NCI-H510A treated with DMSO at 0.1 percent for 48 hours (cell line): ENCODE results near the gene RAB39B.
"Not testable (repeated sequence)": the region's sequence is repeated elsewhere in the genome, so short reads cannot be mapped to it uniquely, and the experiment has no call there.

Source experiments
- DNase-seq: peaks from one replicate; lab custom pipeline; 2025; lab: John Stamatoyannopoulos, UW

The RAB39B gene, protein sequence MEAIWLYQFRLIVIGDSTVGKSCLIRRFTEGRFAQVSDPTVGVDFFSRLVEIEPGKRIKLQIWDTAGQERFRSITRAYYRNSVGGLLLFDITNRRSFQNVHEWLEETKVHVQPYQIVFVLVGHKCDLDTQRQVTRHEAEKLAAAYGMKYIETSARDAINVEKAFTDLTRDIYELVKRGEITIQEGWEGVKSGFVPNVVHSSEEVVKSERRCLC

DNA sequence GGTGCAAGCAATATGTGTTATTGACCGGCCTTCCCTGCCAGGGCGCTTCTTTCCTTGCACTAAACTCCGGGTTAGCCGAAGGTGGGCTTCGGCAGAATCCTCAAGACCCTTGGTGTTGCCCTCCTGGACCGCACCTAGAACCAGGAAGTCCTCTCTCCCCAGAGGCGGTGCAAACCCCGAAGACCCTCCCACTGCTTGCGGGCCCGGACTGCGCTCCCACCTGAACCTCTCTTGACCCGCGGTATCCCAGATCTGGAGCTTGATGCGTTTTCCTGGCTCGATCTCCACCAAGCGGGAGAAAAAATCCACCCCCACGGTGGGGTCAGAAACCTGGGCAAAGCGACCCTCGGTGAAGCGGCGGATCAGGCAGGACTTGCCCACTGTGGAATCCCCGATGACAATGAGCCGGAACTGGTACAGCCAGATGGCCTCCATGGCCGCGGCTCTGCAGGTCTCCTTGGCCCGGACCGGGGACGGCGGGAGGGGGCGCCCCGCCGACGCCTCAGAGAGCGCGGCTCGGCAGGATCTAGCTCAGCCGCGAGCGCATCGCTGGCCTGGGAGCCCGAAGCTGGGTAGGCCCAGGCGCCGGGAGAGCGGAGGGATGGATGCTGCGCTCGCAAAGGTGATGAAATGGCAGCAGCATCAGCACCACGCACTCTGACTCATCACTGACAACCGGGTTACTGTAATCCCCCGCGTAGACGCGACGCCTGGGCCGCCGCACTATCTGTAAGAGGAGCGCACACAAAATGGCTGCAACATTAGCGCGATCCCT, at the start of gene RAB39B:
Gene RAB39B, minus strand, starts transcription at position 638 of the 775 bp plus-strand sequence. Its CDS starts 203 bp downstream, at position 435.
- peak; percentile 73 for DNase-seq

DNA sequence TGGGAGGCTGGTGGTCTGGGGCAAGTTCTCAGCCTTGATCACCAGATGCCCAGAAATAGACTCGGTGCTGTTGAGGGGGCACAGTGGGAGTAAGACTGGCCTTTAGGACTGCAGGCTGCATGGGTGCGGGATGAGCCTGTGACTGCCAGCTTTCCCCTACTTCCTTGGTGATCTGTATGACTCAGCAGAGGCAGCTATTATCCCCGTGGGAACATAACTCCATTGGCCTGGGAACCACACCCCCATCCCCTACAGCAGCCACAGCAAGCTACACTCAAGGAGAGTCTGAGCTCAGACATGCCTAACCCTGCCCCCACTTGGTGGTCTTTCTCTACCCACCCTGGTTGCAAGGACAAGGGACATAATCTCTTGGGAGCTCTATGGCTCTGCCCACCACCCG, 49.5 kb upstream of the RAB39B start:
- no peak for DNase-seq

DNA sequence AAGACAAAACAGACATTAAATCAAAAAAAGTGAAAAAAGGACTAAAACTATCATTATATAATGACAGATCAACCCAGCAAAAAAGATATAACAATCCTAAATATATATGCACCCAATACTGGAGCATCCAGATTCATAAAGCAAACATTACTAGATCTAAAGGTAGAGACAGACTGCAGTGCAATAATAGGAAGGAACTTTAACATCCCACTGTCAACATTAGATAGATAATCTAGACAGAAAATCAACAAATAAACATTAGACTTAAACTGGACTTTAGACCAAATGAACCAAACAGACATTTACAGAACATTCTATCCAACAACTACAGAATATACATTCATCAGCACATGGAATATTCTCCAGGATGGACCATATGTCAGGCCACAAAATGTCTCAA, 29.5 kb upstream of the RAB39B start:
- DNase-seq = no peak

DNA sequence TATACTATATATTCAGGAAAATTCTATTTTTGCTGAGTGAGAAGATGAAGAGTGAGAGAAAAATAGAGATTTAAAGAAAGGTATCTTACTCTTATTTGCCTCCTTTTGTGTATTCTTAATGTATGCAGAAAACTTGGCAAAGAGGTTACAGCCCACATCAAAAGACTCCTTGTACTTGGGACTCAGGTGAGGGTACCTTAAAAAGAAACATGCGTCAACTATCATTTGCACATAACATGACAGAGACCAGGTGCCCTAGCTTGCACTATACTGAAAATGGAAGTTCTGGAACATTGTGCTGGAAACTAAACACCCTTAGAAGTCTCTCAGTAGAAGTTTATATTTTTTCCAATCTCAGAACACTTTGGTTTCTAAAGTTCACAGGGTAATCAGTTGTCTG, 15.6 kb upstream of the RAB39B start:
- no peak for DNase-seq

DNA sequence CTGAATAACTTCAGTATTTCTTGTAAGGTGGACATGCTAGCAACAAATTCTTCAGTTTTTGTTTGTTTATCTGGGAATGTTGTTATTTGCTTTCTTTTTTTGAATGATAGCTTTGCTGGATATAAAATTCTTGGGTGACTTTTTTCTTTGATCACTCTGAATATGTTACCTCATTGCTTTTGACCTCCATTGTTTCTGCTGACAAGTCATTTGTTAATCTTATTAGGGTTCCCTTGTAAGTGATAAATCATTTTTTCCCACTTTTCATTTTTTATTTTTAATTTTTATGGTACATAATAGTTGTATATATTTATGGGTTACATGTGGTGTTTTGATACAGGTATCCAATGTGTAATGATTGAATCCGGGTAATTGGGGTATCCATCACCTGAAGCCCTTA, 6.7 kb upstream of the RAB39B start:
- no peak for DNase-seq

DNA sequence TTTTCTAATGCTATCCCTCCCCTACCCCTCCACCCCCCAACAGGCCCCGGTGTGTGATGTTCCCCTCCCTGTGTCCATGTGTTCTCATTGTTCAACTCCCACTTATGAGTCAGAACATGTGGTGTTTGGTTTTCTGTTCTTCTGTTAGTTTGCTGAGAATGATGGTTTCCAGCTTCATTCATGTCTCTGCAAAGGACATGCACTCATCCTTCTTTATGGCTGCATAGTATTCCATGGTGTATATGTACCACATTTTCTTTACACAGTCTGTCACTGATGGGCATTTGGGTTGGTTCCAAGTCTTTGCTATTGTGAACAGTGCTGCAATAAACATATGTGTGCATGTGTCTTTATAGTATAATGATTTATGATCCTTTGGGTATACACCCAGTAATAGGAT, 3.7 kb upstream of the RAB39B start:
- not testable (repeated sequence) for DNase-seq

DNA sequence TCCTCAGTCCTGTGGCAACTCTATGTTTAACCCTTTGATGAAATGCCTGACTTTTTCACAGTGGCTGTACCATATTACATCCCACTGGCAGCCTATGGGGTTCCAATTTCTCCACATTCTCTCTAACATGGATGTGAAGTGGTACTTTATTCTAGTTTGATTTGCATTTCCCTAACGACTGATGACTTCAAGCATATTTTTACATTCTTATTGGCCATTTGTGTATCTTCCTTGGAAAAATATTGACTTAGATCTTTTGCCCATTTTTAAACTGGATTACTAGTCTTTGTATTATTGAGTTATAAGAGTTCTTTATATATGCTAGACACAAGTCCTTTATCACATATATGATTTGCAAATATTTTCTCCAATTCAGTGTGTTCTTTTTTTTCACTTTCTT, 2.1 kb upstream of the RAB39B start:
- DNase-seq = no peak

DNA sequence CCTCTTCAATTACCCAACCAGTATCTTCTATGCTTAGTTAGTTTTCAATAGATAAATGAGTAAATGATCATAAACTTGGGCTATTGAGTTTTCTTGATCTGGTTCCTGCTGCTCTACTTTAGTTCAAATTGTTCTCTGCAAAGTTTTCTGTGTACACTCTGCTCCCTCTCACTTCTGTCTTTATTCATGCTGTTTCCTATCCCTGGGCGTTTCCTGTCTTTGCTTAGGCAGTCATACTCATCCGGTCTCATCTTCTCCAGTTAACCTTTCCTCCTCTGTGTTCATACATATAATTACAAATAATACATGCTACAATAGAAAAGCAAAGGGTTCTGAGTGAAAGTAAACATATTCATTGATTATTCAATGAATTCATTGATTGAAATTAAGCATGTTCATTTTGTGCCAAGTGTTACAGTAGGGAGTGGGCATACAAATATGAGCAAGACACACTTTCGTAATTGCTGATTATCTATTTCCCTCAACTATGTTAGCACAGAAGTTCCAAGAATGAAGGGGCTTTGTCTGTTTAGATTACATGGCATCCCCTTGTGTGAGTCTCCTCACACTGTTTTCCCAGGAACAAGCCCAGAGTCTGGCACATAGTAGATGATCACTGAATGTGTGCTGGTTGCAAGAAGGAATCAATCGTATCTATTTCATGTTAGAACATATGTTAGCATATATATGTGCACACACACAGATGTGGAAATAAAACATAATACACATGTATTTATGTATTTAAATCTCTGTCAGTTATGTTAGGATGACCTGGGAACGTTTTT, 1.1 kb downstream of the RAB39B start:
- DNase-seq = peak; percentile 12

DNA sequence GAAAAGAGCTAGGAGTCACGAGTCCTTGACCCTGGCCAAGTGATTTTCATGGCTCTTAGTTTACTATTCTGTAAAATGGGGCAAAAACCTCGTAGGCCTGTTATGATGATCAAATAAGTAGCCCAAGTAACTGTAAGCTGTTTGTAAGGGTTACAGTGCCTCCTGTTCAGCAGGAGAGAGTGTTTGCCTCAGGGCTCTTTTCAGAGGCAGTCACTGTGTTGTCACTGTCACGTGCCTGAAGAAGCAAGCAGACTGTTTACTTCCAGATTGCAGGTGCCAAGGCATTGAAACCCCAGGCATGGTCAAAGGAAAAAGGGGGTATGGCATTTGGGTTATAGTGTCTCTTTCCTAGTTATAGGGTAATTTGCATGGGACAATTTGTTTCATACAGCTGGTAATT, 4.5 kb downstream of the RAB39B start:
- DNase-seq = no peak

DNA sequence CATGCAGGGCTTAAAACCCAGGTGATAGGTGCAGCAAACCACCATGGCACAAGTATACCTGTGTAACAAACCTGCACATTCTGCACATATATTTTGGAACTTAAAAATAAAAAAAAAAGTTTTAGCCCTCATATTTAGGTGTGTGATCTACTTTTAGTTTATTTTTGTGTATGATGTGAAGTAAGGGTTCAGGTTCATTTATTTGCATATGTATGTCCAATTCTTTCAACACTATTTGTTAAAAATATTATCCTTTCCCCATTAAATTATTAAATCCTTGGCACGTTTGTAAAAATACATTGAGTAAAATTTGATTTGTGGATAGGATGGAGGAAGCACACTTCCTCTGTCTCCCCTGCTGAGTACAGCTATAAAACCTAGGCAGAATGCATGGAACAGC, 12.9 kb downstream of the RAB39B start:
- no peak for DNase-seq

DNA sequence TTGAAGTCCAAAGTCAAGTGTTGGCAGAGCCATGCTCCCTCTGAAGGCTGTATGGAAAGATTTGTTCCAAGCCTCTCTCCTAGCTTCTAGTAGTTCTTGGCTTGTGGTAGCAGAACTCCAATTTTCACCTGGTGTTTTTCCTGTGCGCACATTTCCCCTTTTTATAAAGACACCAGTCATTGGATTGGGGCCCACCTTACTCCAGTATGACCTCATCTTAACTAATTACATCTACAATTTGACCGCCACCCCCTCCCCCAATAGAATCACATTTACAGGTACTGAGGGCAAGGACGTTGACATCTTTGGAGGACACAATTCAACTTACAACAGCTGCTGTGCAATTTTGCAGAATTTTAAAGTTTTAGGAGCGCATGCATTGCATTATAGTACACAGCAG, 16.8 kb downstream of the RAB39B start:
- DNase-seq = no peak

DNA sequence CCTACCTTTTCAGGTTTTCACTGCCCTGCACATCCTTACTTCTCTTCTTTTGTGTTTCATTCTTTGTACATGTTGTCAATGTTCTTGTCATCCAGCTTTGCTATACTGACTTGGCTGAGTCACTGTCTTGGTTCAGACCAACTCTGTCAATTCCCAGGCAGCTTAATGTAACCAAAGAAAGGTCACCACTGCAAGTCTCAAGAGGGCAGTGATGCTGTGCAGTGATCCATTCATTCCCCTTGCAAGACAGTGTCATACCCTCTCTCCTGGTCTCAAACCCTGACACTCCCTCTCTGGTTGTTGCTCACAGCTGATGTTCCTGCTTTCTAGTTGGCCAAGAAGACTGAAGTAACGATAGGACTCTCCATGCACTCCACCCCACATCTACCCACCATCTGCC, 17.5 kb downstream of the RAB39B start:
- DNase-seq = no peak

DNA sequence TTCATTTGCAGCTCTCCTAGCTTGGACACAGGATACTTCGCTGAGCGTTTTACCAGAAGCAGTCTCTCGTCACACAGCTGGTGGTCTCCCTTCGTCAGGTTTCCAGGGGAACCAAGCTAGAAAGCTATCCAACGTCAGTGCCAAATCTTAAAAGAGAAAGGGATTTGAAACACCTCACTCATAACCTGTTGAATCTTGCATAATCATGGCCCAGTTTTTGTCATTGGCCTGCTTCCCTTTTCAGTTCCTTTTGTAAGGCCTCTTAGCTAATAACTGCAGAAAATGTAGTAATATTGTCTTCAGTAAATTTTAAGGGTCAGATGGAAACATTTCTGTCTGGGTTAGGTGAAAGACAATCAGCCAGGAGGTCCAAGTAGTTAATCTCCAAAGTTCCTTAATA, 22.0 kb downstream of the RAB39B start:
- no peak for DNase-seq

DNA sequence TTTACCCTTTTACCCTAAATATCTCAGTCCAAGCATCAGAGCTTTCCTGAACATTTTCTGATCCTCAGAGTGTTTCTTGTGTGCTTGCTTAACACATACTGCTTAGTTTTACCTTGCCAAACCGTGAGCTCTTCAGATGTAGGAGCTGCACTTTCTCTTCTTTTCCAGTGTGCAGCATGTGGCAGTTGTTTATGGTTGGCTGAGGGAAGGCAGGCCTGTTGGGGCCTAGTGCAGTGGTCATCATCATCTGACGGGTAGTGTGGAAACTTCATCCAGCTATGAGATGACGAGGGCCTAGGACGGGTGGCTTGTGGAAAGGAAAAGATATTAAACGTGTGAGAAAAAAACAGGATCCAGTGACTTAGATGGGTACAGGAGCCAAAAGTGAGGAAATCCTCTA, 26.6 kb downstream of the RAB39B start:
- no peak for DNase-seq

DNA sequence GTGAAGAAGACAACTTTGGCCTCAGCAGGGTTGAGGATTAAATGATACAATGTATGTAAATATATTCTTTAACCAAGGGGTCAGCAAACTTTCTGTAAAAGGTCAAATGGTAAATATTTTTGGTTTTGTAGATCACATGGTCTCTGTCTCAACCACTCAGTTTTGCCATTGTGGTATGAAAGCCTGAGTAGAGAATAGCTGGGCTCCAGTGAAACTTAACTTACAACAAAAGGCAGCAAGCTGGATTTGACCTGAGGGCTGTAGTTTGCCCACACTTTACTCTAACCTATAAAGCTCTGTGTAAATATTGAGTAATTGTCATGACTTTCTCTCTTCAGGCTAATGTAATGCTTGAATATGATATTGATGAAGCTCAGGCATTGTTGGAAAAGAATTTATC, 28.4 kb downstream of the RAB39B start:
- DNase-seq = no peak

DNA sequence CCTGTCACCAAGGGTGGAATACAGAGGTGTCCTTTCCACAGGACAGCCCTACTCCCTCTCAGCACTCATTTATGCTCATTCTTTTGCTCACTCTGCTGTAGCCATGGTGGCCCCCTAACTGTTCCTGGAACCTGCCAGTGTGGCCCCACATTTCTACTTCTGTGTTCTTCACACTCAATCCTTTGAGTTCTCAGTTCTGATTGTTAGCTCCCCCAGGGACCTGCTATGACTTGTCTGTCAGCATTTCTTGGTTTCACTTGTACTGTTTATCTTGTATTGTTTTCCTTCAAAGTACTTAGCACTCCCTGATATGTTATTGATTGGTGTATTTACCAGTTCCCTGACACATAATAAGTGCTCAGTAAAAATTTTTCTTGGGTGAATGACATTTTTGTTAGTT, 33.1 kb downstream of the RAB39B start:
- no peak for DNase-seq

DNA sequence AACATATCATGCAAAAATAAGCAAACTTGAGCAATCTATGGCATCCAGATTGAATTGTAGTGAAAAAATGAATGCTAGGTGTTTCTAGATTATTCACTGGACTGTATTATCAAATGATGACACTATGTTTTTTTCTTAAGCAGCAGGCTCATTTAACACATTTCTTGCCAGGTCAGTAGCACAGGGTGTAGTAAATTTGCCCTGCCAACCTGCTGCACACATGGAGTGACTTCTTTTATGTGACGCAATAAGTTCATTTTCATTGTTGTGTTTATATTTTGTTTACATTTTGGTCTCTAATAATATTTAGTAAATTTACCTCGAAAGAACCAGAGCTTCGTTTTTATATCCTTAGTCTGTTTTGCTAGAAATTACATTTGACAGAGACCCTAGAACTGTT, 38.5 kb downstream of the RAB39B start:
- no peak for DNase-seq

DNA sequence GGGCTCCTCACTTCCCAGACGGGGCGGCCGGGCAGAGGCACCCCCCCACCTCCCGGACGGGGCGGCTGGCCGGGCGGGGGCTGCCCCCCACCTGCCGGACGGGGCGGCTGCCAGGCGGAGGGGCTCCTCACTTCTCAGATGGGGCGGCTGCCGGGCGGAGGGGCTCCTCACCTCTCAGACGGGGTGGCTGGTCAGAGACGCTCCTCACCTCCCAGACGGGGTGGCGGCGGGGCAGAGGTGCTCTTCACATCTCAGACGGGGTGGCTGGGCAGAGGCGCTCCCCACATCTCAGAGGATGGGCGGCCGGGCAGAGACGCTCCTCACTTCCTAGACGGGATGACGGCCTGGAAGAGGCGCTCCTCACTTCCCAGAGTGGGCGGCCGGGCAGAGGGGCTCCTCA, 40.5 kb downstream of the RAB39B start:
- not testable (repeated sequence) for DNase-seq

DNA sequence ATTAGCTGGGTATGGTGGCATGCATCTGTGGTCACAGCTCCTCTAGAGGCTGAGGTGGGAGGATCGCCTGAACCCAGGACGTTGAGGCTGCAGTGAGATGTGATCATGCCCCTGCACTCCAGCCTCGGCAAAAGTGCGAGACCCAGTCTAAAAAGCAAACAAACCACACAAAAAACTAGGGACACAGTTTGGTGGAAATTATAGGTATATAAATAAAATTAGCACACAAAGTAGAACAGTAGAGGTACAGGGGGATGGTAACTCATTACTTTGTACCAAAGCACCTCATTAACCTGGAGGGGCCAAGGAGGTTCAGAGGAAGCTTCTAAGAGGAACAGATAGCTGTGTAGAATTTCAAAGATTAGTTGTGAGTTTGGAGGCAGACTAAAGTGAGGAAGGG, 42.9 kb downstream of the RAB39B start:
- no peak for DNase-seq

DNA sequence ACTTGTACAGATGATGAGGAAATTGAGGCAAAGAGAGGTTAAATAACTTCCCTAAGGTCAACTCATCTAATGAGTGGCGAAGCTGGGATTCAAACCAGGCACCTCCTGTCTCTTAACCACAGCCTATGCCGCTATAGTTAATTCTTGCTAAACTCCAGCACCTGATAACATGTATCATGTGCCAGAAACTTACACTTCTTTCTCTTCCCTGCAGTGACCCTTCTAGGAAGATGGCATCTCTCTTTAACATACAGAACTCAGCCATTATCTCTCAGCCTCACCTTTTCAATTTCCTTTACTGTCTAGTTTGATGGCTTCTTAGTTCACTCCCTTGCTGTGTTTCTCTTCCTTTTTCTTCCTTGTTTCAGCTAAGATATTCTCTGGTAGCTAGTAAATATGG, 45.5 kb downstream of the RAB39B start:
- no peak for DNase-seq

DNA sequence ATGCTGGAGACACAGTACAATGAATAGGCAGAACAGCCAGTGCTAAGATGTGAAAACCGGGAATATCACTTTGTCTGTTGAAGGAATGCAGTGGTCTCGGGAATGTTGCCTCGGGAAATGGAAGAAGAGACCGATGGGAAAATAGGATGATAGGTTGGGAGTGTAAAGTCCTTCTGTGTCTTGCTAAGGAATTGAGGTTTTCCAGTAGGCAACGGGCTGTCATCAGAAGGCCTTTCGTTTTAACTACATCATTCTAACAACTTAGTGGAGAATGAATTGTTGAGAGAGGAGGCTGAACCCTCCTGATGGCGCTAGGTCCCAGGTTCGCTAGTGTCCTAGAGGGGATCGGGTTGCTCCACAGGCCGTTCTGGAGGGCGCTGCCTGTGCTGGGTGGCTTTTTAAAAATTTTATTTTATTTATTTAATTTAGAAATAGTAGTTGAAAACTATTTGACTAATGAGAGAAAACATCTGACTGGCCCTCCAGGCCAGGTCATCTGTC, 47.3 kb downstream of the RAB39B start:
- DNase-seq = no peak

DNA sequence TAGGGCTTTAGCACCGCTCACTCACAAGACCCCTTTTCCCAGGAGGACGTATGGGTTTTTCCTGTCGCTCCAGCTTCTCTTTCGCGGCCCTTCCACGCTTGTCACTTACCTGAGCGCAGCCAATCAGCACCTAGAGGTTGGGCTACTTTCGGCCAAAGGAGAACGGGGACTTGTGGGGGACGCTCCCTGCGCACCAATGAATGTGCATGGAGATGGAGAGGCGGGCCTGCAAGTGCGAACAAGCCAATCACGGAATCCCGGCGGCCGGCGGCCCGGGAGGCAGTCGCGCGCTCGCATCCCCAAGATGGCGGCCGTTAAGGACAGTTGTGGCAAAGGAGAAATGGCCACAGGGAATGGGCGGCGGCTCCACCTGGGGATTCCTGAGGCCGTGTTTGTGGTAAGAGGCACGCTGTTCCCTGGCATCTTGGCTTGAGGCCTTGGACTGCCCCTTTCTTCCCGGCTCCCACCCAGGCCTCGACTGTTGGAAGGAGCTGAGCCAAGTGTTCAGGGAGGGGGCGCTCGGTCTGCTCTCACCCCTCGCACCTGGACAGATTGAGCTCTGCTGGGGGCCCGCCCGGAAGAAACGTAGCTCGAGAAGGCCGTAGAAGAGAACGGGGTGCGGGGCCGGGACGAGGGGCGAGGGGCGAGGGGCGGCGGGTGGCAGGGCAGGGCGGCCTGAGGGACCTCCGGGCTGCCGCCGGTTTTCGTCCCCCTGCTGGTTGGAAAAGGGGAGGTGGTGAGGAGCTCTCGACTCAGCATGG, 47.9 kb downstream of the RAB39B start, which contains the start of gene VBP1:
Gene VBP1, plus strand, starts transcription at position 282 of the 761 bp plus-strand sequence. Its CDS starts 23 bp downstream, at position 305.
- DNase-seq = peak; percentile 84
